GM23338 (cell line): Measurements from ENCODE around the gene CSDE1. TPM values are rescaled to one million over a fixed set of nuclear protein-coding genes. Genes with fewer than 3 reads are reported as not detected.

ENCODE experiments used
- ATAC-seq: fragments of 200-7000 bp; cut with Tn5 transposase; 3 replicates; pipeline ENCODE4 v1.9.1; 2020
- DNase-seq: peaks from one replicate; pipeline ENCODE4 v3.0.0-alpha.2; 2015; ENCODE audit warnings: low spot score
- H2AFZ ChIP-seq: fragments of 200-600 bp; sonication (generic); 2 replicates; pipeline ENCODE4 v1.8.0; 2016; ENCODE audit warnings: antibody characterized with exemption, mild to moderate bottlenecking, moderate library complexity
- H3F3A ChIP-seq: fragments of 200-600 bp; sonication (generic); replicated peaks from 2 replicates; pipeline ENCODE4 v1.8.0; 2017; ENCODE audit warnings: antibody characterized with exemption, mixed run types, low read depth
- H3K27ac ChIP-seq: fragments of 200-600 bp; sonication (generic); 2 replicates; pipeline ENCODE4 v1.6.1; 2016; ENCODE audit warnings: low read depth
- H3K27me3 ChIP-seq: fragments of 200-600 bp; sonication (generic); 2 replicates; pipeline ENCODE4 v1.8.0; 2016; ENCODE audit warnings: mild to moderate bottlenecking, mixed run types, moderate library complexity; ENCODE audit not compliant: insufficient read depth
- H3K36me3 ChIP-seq: fragments of 200-600 bp; sonication (generic); 2 replicates; pipeline ENCODE4 v1.8.0; 2016; ENCODE audit warnings: mild to moderate bottlenecking; ENCODE audit not compliant: insufficient read depth
- H3K4me1 ChIP-seq: fragments of 200-600 bp; sonication (generic); 2 replicates; pipeline ENCODE4 v1.8.0; 2016; ENCODE audit warnings: mild to moderate bottlenecking, moderate library complexity; ENCODE audit not compliant: insufficient read depth
- H3K4me2 ChIP-seq: fragments of 200-600 bp; sonication (generic); 2 replicates; pipeline ENCODE4 v1.7.1; 2017; ENCODE audit warnings: mixed run types
- H3K4me3 ChIP-seq: fragments of 200-600 bp; sonication (generic); 2 replicates; pipeline ENCODE4 v1.6.1; 2016; ENCODE audit warnings: mixed run types
- H3K79me2 ChIP-seq: fragments of 200-600 bp; sonication (generic); replicated peaks from 2 replicates; pipeline ENCODE4 v1.8.0; 2017; ENCODE audit warnings: mild to moderate bottlenecking; ENCODE audit not compliant: insufficient read depth
- H3K9me2 ChIP-seq: fragments of 200-600 bp; sonication (generic); 2 replicates; pipeline ENCODE4 v1.8.0; 2017; ENCODE audit not compliant: insufficient read depth
- H4K20me1 ChIP-seq: fragments of 200-600 bp; sonication (generic); replicated peaks from 2 replicates; pipeline ENCODE4 v1.8.0; 2017; ENCODE audit warnings: mild to moderate bottlenecking; ENCODE audit not compliant: insufficient read depth
- H3K27ac Mint-ChIP-seq: 2 replicates; pipeline ENCODE4 v1.8.0; 2020; ENCODE audit warnings: inconsistent platforms, mild to moderate bottlenecking, moderate library complexity, mixed read lengths
- H3K27me3 Mint-ChIP-seq: 3 replicates; pipeline ENCODE4 v1.8.0; 2022; ENCODE audit warnings: low read depth, mild to moderate bottlenecking, moderate library complexity, mixed read lengths, inconsistent platforms; ENCODE audit not compliant: insufficient read depth, poor library complexity
- H3K36me3 Mint-ChIP-seq: 3 replicates; pipeline ENCODE4 v1.8.0; 2021; ENCODE audit warnings: low read depth, mild to moderate bottlenecking, inconsistent platforms, moderate library complexity, mixed read lengths
- H3K4me1 Mint-ChIP-seq: 3 replicates; pipeline ENCODE4 v1.8.0; 2020; ENCODE audit warnings: mild to moderate bottlenecking, inconsistent platforms, mixed read lengths
- H3K4me3 Mint-ChIP-seq: 3 replicates; pipeline ENCODE4 v1.8.0; 2021; ENCODE audit warnings: moderate library complexity, mild to moderate bottlenecking, inconsistent platforms, mixed read lengths
- H3K9me3 Mint-ChIP-seq: 3 replicates; pipeline ENCODE4 v1.8.0; 2020; ENCODE audit warnings: moderate library complexity, mild to moderate bottlenecking, inconsistent platforms, mixed read lengths
- CREB1 ChIP-seq: fragments of 250-450 bp; sonication (Bioruptor Pico); IDR thresholded peaks from 2 replicates; pipeline ENCODE4 v1.5.0; 2020; ENCODE audit warnings: low read depth, mild to moderate bottlenecking, moderate library complexity
- EZH2 ChIP-seq: fragments of 200-600 bp; sonication (generic); IDR thresholded peaks from one replicate; pipeline ENCODE4 v1.8.0; 2017; ENCODE audit warnings: antibody characterized with exemption, mild to moderate bottlenecking, low read depth; ENCODE audit not compliant: unreplicated experiment
- EZH2phosphoT487 ChIP-seq: fragments of 200-600 bp; sonication (generic); IDR thresholded peaks from one replicate; pipeline ENCODE4 v1.8.1; 2018; ENCODE audit warnings: antibody characterized with exemption; ENCODE audit not compliant: unreplicated experiment
- JUNB ChIP-seq: IDR thresholded peaks from one replicate; pipeline ENCODE4 v1.6.1; 2016; ENCODE audit warnings: antibody characterized with exemption; ENCODE audit not compliant: unreplicated experiment
- NANOG ChIP-seq: IDR thresholded peaks from 2 replicates; pipeline ENCODE4 v1.6.1; 2016; ENCODE audit warnings: antibody characterized with exemption, borderline replicate concordance
- POLR2AphosphoS5 ChIP-seq: IDR thresholded peaks from 2 replicates; pipeline ENCODE4 v1.6.1; 2016; ENCODE audit warnings: antibody characterized with exemption, low read depth
- STAT1 ChIP-seq: IDR thresholded peaks from one replicate; pipeline ENCODE4 v1.6.1; 2016; ENCODE audit warnings: antibody characterized with exemption; ENCODE audit not compliant: unreplicated experiment
- ZNF114 ChIP-seq: fragments of 250-450 bp; sonication (Bioruptor Pico); IDR thresholded peaks from 2 replicates; pipeline ENCODE4 v1.5.0; 2020; ENCODE audit warnings: mild to moderate bottlenecking, moderate library complexity
- ZNF331 ChIP-seq: fragments of 250-450 bp; sonication (Bioruptor Pico); IDR thresholded peaks from 2 replicates; pipeline ENCODE4 v1.5.0; 2020; ENCODE audit warnings: low read depth, mild to moderate bottlenecking, moderate library complexity
- ZNF462 ChIP-seq: fragments of 250-450 bp; sonication (Bioruptor Pico); IDR thresholded peaks from 2 replicates; pipeline ENCODE4 v1.5.0; 2020; ENCODE audit warnings: mild to moderate bottlenecking, moderate library complexity
- polyA plus RNA-seq: library from polyadenylated mRNA; unstranded; fragments of >200 nt; fragmentation: Nextera tagmentation; extraction: Ambion mirVana; gene quantifications from 2 replicates; pipeline ENCODE4 v1.2.1, GENCODE V29; 2016
- total RNA-seq: library from RNA; depleted of rRNA; stranded (reverse); fragments of >200 nt; shearing (Covaris generic); gene quantifications from 2 replicates; pipeline ENCODE4 v1.2.3, GENCODE V29; 2014
- TF ChIP-seq, protein P1 (sequence below): IDR thresholded peaks from 2 replicates; pipeline ENCODE4 v1.6.1; 2016; ENCODE audit warnings: antibody characterized with exemption
- TF ChIP-seq, protein P2 (sequence below): IDR thresholded peaks from one replicate; pipeline ENCODE4 v1.6.1; 2018; ENCODE audit warnings: antibody characterized with exemption; ENCODE audit not compliant: unreplicated experiment
- TF ChIP-seq, protein P3 (sequence below), 2 experiments: fragments of 200-600 bp in 1 of 2; sonication (generic) in 1 of 2; conservative IDR thresholded peaks; 2 replicates each; pipeline versions ENCODE4 v1.5.1 to v1.6.1; 2016 to 2017; ENCODE audit warnings: antibody characterized with exemption in 2 of 2, low read depth in 2 of 2, mild to moderate bottlenecking in 2 of 2, moderate library complexity in 1 of 2

Gene CSDE1
- total and polyA plus RNA-seq, 2 experiments from 2014 or later = 214 to 1,054 TPM

DNA sequence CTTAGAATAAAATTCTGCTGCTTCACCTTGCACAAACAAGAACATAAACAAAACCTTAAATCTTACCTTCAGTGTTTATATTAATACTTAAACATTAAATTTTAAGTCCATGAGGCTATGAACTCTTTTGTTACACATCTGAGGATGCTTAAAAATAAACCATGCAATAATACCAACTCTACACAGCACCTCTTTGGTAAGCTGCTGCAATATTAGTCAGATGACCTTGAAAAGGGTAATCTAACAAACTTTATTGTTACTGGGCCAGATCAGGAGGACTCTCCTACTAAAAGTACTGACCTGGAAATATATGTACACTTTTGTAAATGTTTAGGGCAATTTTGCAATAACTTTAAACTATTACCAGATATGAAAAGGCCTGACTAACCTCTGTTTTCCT is 21.9 kb upstream of the CSDE1 start:
- ATAC-seq = no peak
- H3K4me1 Mint-ChIP-seq = peaks cover 2% of the 10 kb centered on the region; the same call in 2 of the 3 replicates
- DNase-seq = no peak
- H3K36me3 Mint-ChIP-seq = peaks cover 33% of the 10 kb centered on the region
- H3K79me2 ChIP-seq = peaks cover 27% of the 10 kb centered on the region
- H3F3A ChIP-seq = no peaks in the 10 kb centered on the region
- H3K36me3 ChIP-seq = peaks cover 24% of the 10 kb centered on the region
- peak overlapping the region; percentile 79 for H3K27ac ChIP-seq
- H3K9me2 ChIP-seq = no peaks in the 10 kb centered on the region
- peak overlapping the region; percentile 72 for H3K4me3 ChIP-seq
- TF ChIP-seq ZNF462 (CRISPR knock-in tag) (no peak), ZNF331 (CRISPR knock-in tag) (no peak), POLR2AphosphoS5 (no peak), STAT1 (no peak), NANOG (no peak), ZNF114 (CRISPR knock-in tag) (no peak), JUNB (no peak), CREB1 (no peak), EZH2phosphoT487 (no peak), EZH2 (no peak)
- TF ChIP-seq, protein P1, sequence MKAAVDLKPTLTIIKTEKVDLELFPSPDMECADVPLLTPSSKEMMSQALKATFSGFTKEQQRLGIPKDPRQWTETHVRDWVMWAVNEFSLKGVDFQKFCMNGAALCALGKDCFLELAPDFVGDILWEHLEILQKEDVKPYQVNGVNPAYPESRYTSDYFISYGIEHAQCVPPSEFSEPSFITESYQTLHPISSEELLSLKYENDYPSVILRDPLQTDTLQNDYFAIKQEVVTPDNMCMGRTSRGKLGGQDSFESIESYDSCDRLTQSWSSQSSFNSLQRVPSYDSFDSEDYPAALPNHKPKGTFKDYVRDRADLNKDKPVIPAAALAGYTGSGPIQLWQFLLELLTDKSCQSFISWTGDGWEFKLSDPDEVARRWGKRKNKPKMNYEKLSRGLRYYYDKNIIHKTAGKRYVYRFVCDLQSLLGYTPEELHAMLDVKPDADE = no peak
- TF ChIP-seq, protein P2, sequence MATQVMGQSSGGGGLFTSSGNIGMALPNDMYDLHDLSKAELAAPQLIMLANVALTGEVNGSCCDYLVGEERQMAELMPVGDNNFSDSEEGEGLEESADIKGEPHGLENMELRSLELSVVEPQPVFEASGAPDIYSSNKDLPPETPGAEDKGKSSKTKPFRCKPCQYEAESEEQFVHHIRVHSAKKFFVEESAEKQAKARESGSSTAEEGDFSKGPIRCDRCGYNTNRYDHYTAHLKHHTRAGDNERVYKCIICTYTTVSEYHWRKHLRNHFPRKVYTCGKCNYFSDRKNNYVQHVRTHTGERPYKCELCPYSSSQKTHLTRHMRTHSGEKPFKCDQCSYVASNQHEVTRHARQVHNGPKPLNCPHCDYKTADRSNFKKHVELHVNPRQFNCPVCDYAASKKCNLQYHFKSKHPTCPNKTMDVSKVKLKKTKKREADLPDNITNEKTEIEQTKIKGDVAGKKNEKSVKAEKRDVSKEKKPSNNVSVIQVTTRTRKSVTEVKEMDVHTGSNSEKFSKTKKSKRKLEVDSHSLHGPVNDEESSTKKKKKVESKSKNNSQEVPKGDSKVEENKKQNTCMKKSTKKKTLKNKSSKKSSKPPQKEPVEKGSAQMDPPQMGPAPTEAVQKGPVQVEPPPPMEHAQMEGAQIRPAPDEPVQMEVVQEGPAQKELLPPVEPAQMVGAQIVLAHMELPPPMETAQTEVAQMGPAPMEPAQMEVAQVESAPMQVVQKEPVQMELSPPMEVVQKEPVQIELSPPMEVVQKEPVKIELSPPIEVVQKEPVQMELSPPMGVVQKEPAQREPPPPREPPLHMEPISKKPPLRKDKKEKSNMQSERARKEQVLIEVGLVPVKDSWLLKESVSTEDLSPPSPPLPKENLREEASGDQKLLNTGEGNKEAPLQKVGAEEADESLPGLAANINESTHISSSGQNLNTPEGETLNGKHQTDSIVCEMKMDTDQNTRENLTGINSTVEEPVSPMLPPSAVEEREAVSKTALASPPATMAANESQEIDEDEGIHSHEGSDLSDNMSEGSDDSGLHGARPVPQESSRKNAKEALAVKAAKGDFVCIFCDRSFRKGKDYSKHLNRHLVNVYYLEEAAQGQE = no peak
- TF ChIP-seq, protein P3, sequence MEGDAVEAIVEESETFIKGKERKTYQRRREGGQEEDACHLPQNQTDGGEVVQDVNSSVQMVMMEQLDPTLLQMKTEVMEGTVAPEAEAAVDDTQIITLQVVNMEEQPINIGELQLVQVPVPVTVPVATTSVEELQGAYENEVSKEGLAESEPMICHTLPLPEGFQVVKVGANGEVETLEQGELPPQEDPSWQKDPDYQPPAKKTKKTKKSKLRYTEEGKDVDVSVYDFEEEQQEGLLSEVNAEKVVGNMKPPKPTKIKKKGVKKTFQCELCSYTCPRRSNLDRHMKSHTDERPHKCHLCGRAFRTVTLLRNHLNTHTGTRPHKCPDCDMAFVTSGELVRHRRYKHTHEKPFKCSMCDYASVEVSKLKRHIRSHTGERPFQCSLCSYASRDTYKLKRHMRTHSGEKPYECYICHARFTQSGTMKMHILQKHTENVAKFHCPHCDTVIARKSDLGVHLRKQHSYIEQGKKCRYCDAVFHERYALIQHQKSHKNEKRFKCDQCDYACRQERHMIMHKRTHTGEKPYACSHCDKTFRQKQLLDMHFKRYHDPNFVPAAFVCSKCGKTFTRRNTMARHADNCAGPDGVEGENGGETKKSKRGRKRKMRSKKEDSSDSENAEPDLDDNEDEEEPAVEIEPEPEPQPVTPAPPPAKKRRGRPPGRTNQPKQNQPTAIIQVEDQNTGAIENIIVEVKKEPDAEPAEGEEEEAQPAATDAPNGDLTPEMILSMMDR (conservative IDR thresholded peaks at IDR 0.05; ENCODE audit: low read depth in 2 of 2) = no peak
- H3K4me2 ChIP-seq = peak overlapping the region; percentile 84
- H2AFZ ChIP-seq = peak overlapping the region; percentile 60; the same call in 1 of the 2 replicates
- H3K9me3 Mint-ChIP-seq = no peaks in the 10 kb centered on the region; the same call in 2 of the 3 replicates
- peak overlapping the region; percentile 100 for H3K4me3 Mint-ChIP-seq
- H3K4me1 ChIP-seq = peaks cover 5% of the 10 kb centered on the region; the same call in 1 of the 2 replicates
- H4K20me1 ChIP-seq = no peaks in the 10 kb centered on the region; the same call in 1 of the 2 replicates
- H3K27me3 ChIP-seq = peaks cover 10% of the 10 kb centered on the region; the same call in 1 of the 2 replicates
- H3K27me3 Mint-ChIP-seq = peaks cover 4% of the 10 kb centered on the region
- H3K27ac Mint-ChIP-seq = peak overlapping the region; percentile 98
